HPDE6-E6E7 (cell line): ENCODE results near the gene TSEN34.
A peak's percentile ranks its signal among the peaks of the same experiment; 100 is the strongest.
"Not testable (repeated sequence)": the region's sequence is repeated elsewhere in the genome, so short reads cannot be mapped to it uniquely, and the experiment has no call there.

ENCODE experiments used
- DNase-seq: peaks from one replicate; pipeline ENCODE4 v3.0.0; 2011; ENCODE audit warnings: missing footprints; ENCODE audit errors: extremely low spot score

Gene TSEN34

DNA sequence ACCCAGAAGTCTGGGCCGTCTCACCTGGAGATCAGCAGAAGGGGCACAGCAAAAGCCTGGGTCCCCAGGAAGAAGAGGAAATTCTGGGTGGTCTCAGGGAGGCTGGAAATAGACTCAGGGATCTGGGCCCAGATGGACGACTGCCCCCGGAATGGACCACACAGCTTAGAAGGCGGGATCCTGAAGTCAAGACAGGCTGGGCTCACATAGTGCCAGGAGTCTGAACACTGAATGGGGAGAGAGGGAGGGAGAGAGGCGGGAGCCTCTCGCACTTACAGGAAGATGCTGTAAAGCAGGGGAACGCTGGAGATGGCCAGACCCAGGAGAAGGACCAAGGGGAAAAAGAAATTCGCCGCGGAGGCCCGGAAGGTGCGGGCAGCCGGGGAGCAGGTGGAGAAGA is 30.3 kb upstream of the TSEN34 start:
- DNase-seq: no peak

DNA sequence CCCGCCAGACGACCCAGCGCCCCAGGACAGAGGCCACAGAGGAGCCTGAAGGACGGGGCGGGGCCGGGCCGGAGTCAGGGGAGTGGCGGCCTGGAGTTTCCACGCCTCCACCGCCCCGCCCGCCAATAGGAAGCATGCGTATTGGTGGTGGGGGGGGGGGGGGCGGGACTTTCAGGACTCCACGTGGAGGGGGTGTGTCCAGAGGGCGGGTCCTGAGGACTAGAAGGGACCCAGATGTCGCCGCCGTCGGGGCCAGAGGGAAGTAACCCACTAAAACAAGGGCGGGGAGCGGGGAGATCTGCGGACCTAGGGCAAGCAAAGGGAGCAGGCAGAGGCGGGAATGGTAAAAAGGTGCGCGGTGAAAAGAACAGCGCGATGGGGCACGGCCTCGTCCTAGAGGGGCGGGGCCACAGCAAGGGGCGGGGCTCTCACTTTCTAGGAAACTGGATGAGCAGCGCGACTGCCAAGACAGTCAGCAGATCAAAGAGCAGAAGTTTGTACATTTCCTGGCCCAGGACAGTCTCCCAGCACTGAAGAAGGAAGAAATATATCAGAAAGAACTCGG is 28.8 kb upstream of the TSEN34 start:
- no peak for DNase-seq

DNA sequence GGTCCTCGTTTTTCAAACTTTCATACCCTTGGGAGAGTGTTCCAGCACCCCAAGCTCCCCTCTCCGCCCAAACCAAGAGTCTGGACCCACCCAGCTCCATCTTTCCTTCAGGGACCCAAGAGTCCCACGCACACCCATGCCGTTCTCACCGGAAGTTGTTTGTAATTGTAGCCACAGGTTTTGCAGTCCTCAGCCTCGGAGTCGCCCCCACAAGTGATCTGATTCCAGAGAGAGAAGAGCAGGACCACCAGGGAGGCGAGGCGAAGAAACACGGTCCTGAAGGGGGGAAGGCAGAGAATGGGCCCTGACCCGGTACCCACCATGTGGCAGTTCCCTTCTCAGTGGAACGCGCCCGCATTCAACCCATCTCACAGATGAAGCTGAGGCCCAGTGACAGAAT is 28.2 kb upstream of the TSEN34 start:
- DNase-seq: no peak

DNA sequence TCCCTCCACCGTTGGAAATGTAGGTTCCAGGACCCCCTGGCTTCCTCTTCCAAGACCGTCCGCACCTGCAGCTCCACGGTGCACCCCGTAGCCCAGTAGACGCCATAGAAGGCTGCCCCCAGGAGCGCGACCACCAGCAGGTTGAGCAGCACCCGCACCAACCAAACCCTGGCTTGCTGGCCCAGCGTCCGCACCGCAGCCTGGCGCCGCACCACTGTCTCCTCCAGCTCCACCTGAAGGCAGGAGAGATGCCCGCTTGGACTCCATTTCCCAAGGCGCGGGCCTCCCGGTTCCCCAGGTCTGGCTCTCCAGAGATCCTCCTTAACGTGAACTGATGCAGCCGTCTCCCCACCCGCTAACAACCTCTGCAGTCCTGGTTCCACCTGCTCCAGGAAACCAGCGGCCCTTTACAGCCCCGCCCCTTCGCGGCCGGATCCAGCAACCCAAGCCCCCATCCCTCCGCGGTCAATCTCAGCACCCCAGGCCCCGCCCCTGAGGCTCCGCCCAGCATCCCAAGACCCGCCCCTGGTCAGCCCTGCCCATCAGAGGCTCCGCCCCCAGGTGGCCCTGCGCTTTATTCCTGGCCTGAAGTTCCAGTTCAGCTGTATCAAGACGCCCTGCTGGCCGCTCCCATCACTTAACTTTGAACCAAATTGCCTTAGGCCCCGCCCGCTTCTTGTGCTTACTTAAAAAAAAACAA is 26.6 kb upstream of the TSEN34 start:
- no peak for DNase-seq

DNA sequence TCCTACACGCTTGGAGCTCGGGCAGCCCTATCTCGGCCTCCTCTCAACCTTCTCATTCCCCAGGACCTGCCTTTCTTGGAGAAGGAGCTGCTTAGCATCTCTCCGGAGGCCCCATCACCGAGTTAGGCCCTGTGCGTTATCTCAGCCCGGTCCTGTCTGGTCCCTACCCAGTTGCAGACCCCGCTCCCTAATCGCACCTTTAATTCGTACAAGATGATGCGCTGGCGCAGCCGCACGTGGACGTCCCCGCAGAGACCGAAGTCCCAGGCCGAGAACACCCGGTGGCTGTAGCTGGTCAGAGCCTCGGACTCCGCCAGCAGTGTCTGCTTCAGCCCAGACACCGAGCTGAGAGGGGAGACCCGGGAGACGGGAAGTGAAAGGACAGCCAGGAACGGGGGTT is 25.9 kb upstream of the TSEN34 start:
- no peak for DNase-seq

DNA sequence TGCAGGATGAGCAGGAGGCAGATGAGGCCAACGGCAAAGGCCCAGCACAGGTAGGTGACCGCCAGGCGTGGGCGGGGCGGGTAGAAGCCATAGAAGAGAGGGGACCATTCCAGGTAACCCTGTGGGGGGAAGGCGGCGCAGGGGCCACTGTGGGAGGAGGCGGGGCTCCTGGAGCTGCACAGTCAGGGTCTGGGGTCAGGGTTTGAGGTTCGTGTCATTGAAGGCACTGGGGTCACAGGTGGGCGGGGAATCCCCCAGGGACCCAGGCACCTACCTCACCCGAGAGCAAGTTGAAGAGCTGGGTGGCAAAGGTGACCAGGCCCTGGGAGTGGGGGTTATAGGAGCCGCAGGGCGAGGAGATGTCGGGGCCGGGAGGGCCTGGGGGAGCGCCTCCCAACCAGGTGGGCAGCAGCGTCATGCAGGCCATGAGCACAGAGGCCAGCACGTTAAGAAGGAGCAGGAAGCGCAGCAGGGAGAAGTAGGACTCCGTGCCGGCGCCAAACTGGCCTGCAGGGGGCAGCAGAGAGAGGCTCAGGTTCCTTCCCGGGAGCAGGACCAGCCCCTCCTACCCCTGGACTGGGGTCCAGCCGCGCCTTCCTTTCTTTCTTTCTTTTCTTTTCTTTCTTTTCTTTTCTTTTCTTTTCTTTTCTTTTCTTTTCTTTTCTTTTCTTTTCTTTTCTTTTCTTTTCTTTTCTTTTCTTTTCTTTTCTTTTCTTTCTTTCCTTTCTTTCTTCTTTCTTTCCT is 22.8 kb upstream of the TSEN34 start:
- peak; percentile 84 for DNase-seq

DNA sequence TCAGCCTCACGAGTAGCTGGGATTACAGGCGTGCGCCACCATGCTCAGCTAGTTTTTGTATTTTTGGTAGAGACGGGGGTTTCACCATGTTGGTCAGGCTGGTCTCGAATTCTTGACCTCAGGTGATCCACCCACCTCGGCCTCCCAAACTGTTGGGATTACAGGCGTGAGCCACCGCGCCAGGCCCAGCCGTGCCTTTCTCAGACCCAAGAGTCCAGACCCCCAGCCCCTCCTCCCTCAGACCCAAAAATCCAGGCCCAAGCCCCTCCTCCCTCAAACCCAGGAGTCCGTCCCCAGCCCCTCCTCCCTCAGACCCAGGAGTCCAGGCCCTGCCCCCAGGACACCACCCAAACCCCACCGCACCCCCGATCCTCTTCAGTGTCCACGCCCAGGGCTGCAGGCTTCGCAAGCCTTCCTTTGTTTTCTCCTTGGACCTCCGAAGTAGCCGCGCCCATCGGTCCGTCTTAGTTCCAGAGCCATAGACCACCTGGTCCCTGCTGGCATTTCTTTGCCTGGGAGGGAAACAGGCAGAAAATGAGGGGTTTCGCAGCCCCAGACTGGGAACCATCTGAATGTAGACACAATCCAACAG is 21.9 kb upstream of the TSEN34 start:
- DNase-seq: no peak

DNA sequence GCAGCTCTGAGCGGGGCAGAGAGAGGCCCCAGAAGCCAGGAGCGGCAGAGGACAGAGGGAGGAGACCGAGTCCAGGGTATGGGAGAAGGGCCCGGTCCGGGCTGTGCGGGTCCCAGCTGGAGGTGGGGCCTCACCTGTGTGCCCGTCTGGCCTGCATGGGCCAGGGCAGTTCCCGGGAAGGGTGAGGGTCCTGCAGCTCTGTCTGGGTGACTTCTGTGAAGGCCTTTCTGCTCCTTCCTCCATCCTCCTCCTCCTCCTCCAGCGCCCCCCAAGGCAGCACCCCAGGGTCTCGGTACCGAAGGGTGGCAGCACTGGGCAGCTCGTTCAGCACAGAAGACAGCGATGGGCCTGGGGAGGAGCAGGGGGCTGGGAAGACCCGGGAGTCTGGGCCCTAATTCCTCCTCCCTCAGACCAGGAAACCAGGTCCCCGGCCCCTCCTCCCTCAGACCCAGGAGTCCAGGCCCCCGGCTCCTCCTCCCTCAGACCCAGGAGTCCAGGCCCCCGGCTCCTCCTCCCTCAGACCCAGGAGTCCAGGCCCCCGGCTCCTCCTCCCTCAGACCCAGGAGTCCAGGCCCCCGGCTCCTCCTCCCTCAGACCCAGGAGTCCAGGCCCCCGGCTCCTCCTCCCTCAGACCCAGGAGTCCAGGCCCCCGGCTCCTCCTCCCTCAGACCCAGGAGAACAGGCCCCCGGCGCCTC is 19.2 kb upstream of the TSEN34 start:
- DNase-seq: not testable (repeated sequence)

DNA sequence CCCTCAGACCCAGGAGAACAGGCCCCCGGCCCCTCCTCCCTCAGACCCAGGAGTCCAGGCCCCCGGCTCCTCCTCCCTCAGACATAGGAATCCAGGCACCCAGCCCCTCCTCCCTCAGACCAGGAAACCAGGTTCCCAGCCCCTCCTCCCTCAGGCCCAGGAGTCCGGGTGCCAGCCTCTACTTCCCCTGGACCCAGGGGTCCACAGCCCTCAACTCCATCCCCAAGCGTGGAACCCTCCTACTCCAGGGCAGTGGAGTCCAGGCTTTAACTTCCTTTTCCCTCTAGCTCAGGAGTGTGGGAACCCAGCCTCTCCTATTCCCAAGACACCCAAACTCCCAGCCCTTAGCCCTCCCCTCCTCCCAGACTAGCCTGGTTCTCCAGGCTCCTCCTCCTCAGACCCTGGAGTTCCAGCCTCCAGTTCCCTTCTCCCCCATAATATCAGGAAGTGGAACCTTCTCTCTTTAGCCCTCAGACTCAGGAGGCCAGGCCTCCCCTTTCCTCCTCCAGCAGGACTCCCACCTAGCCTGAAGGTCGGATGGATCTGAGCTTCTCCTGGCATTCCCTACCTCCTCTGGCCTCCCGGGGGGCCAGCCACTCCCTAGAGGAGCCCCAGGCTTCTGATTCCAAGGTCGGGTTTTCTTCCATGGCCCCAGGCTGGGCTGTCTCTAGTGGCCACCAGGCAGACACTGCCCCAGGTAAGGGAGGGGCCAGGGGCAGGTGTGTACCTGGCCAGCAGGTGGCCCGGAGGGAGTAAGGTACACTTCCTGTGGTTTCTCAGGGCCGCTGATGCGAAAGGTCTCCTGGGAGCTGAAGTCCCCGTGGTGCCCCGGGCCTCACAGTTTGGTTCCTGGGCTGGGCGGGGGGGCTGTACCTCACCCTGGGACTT is 18.4 kb upstream of the TSEN34 start, which contains the start of gene TMC4:
Gene TMC4, minus strand, starts transcription at position 690 of the 888 bp plus-strand sequence. Its CDS starts 43 bp downstream, at position 647.
- peak; percentile 93 for DNase-seq

DNA sequence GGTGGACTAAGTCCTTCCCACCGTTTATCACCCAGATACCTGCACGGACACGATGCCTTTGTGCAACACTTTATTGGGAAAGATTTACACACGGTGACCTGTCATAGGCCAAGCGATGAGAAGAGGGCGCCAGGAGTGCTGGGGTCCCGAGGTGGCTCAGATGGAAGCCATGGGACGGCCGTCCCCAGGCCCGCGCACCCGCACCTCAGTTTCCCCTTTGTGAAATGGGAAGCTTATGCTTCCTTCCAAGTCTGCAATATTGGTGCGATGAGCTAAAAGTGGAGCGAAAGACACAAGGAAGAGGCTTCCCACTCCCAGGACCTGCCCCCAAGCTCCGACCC is 17.8 kb upstream of the TSEN34 start:
- no peak for DNase-seq

DNA sequence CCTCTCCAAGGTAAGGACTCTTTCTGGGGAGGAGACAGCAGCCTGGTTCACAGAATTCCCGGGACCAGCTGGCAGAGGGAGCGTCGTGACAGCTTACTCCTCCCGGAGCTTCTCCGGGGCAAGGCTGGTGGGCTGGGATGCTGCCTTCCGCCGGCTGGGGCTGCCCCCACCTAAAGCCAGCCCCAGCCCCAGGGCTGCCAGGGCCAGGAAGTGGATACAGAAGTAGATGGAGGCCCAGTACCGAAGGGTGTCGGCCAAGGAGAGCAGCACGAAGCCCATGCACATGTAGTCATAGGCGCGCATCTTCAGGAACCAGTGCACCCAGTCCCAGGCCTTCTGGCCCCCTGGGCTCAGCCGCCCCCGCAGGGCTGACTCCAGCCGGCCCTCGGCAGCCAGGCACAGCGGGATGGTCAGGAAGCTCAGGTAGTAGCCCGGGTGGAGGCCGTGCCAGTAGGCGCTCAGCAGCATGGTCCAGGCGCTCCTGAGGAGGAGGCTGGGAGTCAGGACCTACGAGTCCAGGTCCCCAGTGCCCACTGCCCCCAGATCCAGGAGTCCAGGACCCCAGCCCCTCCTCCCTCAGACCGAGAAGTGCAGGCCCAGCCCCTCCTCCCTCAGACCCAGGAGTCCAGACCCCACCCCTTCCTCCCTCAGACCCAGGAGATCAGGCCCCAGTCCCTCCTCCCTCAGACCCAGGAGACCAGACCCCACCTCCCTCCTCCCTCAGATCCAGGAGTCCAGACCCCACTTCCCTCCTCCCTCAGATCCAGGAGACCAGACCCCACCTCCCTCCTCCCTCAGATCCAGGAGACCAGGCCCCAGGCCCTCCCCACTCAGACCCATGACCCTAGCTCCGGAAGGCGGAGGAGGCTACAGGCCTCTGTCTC is 16.9 kb upstream of the TSEN34 start:
- no peak for DNase-seq

DNA sequence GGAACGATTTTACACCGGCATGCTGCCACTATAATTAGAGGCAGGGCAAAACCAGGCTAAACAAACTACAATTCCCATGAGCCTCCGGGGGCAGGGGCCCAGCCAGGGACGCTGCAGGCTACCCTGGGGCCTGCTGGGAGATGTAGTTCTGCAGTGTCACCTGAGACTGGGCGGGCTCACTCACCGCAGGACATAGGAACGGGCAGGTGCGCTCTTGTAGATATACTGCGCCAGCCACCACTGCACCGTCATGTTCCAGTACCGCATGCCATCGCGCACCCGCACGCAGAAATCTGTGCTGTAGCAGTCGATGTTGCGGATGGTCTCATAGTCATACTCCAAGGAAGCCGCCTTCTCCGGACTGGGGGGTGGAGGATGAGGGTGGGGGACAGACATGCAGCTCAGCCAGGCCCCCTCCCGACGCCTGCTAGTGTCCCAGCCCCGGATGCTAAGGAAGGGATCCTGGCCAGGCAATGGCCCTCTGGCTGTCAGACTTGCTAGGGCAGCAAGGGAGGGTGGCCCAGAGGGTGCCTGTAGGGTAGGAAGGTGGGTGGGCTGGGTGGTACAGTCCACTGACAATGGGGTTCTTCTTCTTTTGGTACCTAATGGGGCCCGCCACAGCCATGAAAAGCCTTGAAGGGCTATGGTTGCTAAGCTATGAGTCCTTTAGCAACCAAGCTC is 12.4 kb upstream of the TSEN34 start:
- no peak for DNase-seq

DNA sequence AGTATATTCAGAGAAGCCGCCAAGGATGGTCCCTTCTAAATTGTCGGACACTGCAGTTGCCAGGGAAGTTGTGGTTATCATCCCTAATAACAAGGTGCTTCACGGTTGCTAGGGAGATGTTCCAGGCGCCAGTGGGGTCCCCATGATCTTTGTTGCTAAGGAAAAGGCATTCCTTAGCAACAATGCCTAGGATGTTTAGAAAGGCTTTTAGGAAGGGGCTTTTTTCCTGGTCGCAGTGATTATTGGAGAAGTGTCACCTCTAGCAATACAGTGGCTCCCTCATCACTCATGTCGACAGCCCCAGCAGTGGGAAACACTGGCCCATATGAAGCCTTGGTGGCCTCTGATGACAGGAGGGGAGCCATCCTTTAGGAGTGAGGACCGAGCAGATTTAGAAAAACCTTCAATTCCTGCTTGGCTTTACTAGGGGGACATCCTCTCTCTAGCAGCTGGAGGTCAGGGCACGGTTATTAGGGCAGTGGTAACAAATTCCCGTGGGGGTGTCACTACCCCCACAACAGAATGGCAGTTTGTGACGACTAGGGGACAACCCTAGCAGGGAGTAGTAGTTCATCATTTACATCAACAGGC is 11.8 kb upstream of the TSEN34 start:
- DNase-seq: no peak

DNA sequence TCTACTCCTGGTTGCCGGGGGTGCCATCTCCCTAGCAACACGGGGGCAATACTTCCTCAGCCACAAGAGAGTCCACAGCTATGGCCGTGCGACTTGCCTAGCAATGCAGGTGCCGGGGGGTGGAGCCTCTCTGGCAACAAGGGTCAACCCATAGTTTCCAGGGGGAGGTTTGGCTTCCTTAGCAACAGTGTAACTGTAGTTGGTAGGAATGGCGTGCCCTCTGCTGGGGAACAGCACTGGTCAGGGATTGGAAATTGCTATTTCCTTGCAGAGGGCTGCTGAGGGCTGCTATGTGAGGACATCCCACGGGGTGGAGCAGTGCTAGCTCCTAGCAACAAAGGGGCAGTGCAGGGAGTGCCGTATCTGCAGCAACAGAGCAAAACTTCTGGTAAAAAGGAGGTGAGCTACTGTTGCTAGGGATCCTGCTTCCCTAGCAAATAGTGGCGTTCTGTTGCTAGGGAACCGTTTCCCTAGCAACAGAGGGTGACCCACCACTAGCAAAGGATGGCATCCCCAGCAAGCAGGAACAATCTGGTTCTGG is 11.1 kb upstream of the TSEN34 start:
- DNase-seq: no peak

DNA sequence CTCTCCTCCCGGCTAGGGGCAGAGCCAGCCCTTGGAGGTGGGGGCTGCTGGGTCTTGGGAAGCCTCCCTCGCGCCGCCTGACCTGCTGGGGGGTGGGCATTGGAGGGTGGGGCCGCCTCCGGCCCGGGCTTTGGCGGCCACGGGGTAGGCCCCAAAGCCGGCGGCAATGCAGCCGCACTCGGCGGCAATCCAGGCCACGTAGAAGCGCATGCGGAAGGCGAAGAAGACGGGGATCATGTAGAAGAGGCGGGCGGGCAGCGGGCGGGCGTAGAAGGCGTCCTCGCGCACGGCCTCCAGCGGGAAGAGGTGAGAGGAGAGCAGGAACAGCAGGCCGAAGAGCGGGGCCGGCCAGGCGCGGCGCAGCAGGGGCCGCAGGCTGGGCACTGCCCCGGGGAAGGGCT is 10.4 kb upstream of the TSEN34 start:
- DNase-seq: no peak

DNA sequence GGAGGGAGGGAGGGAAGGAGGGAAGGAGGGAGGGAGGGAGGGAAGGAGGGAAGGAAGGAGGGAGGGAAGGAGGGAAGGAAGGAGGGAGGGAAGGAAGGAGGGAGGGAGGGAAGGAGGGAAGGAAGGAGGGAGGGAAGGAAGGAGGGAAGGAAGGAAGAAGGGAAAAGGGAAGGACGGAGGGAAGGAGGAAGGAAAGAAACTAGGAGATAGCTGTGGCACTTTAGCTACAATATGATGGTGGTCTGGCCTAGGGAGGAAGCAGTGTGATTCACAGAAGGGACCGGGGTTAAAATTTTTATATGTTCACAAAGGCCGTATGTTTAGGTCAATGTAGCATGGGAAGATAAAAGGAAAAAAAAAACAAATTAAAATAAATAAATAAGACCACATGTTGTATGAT is 9.2 kb upstream of the TSEN34 start:
- not testable (repeated sequence) for DNase-seq

DNA sequence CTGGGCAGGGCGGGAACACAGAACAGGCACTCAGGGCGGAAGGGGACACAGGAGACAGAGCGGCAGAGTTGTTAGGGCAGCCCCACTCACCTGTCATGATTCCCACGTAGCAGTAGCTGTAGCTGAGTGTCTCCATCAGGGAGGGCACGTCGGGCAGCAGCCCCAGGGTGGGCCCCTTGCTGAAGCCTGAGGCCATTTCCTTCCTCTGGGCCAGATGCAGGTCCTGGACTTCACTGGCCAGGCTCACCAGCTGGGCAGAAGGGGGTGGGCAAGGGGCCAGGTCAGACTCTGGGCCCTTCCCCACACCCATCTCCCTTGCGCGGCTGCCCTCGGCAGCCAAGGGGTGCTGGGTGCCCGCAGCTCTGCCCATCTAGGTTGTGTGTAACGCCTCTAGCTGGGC is 7.7 kb upstream of the TSEN34 start:
- no peak for DNase-seq

DNA sequence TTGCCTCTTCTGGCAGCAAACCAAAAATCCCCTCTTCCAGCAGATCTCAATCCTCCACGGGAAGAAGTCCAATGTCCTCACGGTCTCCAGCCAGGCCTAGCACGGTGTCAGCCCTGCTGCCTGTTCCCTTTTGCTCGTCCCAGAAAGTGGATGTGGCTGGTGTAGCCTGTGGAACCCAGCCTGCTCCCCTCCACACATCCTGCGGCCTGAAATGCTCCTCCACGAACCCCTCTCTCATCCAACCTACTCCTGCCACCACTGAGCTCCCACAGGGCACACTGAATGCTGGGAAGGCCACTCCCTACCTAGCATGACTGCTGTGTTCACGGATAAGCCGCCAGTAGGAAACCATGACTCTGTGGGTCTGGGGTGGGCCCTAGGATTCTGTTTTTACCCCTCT is 4.8 kb upstream of the TSEN34 start:
- DNase-seq: no peak

DNA sequence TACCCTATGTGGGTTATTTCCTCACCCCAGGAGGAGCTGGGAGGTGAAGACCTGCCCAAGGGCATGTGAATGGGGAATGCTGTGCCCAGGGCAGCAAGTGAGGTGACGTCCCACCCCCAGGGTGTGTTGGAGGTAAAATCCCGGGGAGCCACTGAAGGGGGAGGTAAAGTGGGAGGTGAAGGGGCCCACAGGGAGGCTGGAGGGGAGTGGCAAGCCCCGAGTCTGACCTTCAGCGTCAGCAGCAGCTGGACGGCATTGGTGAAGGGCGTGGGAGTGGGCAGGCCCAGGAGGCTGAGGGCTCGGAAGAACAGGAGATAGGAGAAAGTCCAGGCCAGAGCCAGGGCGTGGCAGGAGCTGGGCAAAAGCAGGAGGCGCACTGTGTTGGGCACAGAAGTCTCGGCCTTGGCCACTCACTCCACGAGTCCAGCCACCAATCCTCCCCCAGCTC is 4.2 kb upstream of the TSEN34 start:
- no peak for DNase-seq
